ENCODE measurements around the gene S100G.
A peak's percentile ranks its signal among the peaks of the same experiment; 100 is the strongest.

S100G gene

DNA sequence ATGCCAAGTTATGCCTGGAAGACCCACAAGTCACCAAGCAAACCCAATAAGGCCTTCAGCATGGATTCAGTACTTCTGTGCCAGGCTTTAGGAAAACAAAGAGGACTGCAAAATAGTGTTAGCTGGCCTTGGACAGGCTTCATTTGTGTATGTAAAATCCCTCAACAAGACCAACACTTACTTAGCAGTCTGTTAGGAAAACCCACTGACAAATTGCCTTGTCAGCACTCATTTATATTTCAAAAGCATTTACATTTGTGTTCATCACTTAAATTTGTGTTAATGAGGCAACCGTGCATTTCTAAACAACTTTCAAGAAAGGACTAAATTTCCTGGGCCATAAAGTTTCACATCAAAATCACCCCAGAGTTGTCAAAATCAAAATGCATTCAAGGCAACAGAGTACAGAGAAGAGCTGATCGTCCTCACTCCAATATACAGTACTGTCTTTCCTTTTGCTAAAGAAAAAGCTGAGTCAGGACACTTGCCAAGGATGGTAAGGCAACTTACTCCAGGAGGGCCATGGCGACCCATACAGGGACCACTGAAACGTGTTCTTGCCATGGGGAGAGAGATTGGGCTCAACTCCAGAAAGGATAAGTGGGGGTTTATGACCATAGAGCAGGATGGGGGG lies 1.6 kb downstream of the S100G start:
- DNase-seq (ENCODE audit: low spot score) = no peak

DNA sequence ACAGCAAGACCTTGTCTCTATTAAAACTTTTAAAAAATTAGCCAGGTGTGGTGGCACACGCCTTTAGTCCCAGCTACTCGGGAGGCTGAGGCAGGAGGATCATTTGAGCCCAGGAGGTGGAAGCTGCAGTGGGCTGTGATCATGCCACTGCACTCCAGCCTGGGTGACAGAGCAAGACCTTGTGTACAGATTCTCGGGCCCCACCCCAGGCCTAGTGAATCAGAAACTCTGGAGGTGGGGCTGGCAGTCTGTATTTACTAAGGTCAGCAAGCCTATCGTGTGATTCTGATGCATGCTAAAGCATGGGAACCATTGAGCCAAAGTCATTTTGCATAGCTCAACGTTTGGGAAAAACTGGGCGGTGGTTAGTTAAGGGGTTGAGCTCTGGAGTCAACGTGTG lies 3.5 kb downstream of the S100G start:
- DNase-seq (ENCODE audit: low spot score) = no peak

DNA sequence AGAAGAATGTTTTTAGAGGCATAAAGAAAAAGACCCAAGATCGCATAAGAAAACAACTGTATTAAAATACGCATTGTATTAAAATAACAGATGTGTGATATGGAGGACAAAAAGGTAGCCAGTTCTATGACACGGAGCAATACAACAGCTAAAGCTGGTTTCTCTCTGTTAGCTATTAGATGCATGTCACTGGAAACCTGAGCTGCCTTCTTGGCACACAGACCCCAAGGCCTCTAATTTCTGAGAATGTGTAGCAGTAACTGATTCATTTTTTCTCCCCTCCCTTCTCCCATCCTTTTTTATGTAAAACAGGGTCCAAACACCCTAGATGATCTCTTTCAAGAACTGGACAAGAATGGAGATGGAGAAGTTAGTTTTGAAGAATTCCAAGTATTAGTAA lies 4.1 kb downstream of the S100G start:
- DNase-seq (ENCODE audit: low spot score) = no peak

DNA sequence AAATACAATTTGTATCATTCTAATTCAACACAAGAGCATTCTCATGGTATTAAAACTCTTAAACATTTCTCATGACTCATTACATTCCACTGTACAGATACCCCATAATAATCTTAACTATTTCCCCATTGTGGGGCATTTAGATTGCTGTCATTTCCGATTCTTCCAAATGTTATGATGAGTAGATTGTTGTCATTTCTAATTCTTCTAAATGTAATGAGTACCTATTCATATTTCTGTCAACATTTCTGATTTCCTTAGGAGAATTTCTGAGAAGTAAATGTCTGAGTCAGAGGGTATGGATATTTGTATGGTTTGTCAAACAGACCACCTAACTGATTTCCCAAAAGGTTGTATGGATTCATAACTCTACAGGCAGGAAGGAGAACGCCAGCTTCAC lies 8.3 kb downstream of the S100G start:
- DNase-seq (ENCODE audit: low spot score) = no peak

DNA sequence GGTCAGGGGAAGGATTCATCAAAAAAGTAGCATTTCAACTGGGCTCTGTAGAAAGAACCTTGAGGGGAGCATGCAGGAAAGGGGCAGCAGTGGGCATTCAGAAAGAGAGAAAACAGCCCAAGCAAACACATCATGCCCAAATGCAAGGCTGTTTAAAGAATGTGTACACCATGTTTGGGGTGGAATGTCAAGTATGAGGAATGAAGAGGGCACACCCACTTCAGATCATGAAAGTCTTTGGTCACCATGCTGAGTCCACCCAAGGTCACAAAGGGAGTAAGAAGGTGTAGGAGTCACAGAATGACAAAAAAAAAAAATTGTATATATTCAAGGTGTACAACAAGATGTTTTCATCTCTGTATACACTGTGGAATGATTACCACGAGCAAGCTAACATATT lies 9.4 kb downstream of the S100G start:
- DNase-seq (ENCODE audit: low spot score) = no peak

DNA sequence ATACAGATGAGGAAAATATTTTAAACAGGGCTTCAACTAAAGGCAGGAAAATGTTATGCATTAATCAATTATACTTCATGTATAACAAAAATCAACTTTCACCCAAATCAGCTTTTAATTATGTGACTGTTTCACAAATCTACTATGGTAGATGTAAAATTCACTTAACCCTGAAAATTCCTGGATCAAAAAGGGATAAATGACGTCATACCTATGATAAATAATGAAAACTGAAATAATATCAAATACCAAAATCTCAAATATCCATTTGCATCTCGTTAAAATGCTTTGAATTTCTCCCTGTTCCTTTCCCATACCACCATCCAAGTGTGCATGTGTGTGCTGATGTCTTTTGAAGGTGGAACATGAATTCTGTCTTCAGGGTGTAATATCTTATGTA lies 11.5 kb downstream of the S100G start:
- no peak for DNase-seq (ENCODE audit: low spot score)

DNA sequence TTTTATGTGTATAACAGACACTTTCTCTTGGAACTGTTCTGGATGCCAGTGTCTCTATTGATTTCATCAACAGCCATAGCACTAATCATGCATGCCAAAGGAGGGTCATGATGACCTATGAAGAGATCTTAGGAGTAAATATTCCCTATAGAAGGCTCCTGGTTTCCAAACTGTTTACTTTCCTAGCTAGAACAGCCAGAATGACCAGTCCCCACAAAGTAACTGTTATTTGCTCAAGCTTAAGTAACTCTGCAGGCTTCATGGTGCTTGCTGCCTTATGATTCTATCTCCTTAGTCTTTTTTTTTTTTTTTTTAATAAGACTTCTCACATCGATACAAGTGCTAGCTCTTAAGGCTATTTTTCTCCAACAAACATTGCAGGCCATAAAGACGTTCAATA lies 12.4 kb downstream of the S100G start:
- DNase-seq (ENCODE audit: low spot score) = no peak

DNA sequence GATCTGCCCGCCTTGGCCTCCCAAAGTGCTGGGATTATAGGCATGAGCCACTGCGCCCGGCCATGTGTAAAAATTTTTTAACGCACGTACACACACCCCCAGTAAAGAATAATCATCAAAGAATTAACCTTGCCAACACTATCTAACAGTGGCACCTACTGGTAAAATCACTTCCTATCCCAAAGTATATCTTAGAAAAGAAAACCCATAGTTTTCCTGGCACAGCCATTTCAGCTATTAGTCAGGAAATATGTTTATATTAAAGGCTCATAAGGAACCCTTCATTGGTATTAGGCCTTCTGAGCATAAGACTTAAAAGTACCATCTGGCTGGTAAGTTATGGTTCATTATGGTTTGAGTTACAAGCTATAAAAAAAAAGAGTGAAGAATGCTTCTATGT lies 14.1 kb downstream of the S100G start:
- peak; percentile 5 for DNase-seq (ENCODE audit: low spot score)

DNA sequence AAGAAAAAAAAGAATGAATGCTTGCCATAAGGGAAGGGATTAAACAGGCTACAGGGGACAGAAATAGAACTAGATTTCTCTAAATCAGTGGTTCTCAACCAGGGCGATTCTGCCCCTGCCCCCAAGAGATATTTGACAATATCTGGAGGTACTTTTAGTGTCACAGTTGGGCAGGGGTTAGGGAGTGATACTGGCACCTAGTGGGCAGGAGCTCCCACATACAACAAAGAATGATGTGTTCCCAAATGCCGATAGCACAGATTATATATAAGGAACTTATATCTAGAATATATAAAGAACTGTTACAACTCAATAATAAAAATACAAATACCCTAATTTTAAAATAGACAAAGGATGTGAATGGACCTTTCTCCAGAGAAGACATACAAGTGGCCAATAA lies 14.7 kb downstream of the S100G start:
- DNase-seq (ENCODE audit: low spot score) = no peak

DNA sequence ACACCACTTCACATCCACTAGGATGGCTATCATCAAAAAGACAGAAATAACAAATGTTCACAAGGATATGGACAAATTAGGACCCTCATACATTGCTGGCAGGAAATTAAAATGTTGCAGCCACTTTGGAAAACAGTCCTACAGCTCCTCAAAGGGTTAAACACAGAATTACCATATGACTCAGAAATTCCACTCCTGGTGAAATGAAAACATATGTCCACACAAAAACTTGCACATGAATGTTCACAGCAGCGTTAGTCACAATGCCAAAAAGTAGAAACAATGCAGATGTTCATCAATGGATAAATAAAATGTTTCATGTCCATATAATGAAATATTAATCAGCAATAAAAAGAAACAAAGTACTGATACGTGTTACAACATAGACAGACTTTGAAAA lies 15.1 kb downstream of the S100G start:
- no peak for DNase-seq (ENCODE audit: low spot score)

DNA sequence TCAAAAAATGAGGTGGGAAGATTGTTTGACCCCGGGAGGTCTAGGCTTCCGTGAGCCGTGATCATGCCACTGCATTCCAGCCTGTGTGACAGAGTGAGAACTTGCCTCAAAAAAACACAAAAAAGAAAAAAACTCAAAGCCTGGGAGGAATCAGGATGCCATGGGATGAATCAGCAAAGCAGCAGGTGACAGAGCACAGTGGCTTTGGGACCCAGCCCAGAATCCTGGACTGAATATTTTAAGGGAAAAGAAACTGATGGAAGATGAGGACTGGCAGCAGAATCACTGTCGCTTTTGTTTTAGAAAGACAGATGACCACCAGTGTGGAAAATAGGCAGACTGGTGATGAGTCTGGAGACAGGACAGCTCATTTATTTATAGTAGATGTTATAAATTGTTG lies 16.6 kb downstream of the S100G start:
- peak; percentile 34 for DNase-seq (ENCODE audit: low spot score)

DNA sequence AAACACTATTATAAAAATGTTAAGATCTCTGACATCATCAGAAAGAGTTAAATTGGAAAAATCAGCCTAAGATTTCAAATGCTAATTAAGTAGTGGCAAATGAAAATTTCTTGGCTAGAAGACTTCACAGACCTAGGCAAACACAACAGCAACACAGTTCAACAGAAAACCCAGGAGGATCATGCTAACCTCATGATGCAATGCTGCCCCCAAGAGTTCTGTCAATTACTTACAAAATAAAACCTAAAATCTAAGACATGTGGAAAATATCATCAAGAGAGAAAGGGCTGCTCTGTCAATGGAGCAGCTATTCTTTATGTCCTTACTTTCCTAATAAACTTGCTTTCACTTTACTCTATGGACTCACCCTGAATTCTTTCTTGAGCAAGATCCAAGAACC lies 21.0 kb downstream of the S100G start:
- DNase-seq (ENCODE audit: low spot score) = peak; percentile 48

DNA sequence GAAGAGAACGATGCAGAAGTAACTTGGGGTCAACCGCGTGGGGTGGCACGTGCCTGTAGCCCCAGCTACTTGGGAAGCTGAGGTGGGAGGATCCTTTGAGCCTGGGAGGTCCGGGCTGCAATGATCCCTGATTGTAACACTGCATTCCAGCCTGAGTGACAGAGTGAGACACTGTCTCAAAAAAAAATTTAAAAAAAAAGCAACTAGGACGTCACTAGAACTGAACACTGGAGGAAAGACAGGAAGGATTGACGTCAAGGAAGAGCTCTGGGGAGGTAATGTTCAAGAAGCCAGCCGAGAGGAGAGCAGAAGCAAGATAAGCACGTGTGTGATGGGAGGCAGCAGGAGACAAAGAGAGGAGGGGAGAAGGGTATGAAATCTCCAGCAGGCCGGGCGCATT lies 28.7 kb downstream of the S100G start:
- DNase-seq (ENCODE audit: low spot score) = no peak

DNA sequence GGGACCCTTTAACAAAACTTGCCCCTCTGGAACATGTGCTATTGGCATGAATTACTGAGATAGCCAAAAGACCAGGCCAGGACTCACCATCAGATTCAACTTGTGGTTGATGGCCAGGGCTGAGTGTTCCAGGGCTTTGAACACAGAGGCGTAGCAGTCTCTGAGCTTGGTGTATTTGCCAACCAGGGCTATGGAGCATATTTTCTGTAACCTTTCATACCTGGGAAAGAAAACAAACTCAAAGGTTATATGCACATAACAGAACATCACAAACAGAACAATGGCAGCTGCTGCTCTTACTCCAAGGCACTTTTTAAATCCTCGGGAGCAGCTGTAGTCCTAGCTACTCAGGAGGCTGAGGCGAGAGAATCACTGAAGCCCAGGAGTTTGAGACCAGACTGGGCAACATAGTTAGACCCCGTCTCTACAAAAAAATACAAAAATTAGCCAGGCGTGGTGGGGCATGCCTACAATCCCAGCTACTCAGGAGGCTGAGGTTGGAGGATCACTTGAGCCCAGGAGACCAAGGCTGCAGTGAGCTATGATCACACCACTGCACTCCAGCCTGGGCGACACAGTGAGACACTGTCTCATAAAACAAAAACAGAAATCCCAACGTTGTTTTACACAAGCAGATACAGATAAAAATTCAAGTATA lies 33.2 kb downstream of the S100G start:
- DNase-seq (ENCODE audit: low spot score) = no peak

DNA sequence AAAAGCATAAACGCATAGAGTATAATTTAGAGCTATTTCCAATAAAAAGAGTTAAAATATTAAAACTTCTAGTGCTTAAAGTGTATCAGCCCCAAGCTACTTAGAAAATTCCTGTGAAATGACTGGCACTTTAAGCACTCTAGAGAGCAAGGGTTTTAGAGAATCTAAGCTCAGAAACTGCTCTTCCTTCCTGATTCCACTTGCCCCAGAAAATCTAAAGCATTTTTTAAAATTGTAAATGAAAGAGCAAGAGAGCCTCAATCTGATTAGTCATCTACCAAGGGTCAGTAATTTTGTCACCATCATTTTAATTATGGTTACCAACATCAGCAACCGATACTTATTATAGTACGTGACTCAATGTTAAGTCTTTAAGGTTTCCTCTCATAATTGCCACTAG lies 37.6 kb downstream of the S100G start:
- DNase-seq (ENCODE audit: low spot score) = peak; percentile 76

DNA sequence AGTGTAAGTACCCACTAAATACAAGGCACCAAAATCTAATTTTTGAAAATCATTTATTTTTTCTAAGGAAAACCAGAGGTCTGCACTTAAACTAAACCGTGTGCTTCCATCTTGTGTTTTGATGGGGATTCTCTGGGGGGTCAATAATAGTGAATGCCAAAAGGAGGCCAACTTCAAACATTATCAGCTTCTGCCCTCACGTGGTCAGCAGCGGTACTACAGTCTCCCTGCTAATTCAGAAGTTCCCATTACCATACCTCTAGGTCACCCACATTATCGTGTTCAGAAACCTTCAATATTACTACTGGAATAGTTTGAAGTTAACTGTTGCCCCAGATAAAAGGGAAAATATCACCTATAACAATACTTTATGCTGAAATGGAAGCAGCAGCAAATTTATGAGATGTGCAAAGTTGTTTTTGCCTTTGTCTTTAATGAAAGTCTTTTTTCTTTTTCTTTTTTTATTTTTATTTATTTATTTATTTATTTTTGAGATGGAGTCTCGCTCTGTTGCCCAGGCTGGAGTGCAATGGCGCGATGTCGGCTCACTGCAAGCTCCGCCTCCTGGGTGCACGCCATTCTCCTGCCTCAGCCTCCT lies 45.2 kb downstream of the S100G start:
- DNase-seq (ENCODE audit: low spot score) = peak; percentile 56

DNA sequence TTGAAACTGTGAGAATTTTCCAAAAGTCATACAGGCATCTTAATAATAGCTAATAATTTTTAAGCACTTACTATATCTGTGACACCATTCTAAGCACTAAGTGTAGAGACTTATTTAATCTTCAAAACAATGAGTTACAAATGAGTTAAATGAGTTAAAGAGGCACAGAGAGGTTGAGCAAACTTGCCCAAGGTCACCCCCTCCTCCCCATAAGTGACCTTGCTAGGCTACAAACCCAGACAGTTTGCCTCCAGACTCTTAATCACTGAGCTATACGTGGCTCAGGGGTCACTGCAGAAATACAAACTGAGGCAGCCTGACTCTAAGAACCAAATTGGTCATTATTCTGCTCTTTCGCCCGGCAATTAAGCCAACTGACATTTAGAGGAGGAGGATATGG lies 47.0 kb downstream of the S100G start:
- DNase-seq (ENCODE audit: low spot score) = no peak

DNA sequence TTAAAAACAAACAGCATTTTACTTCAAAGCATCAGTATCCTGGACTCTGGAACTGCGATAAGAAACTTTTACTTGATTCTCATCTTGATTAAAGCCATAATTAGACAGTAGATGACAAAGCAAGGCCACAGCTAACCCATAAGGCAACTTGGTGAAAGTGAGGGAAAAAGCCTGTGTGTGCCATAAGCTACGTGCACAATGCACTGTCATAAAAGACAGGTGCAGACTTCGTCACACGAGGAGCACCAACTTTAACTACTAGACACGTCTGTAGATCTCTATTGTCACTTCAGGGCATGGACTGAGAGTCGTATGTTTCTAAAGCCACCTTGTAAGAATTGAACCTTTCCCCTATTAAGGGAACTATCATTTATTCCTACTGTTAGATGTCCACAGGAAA lies 49.4 kb downstream of the S100G start:
- no peak for DNase-seq (ENCODE audit: low spot score)

DNA sequence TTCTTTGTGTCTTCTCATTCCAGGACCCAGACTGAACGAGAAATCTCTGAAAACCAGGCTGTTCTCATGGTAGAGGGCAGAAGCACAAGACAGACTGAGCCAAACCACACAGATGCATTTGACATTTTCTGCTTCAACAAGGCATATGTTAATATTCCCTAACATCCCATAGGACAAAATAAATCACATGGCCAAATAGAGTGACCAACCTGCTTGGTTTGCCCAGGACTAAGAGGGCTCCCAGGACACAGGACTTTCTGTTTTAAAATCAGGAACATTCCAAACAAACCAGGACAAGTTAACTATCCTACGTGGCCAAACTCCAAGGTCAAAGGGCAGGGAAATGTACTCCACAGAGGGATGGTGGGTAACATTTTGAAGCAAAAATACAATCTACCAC lies 50.8 kb downstream of the S100G start:
- DNase-seq (ENCODE audit: low spot score) = no peak

DNA sequence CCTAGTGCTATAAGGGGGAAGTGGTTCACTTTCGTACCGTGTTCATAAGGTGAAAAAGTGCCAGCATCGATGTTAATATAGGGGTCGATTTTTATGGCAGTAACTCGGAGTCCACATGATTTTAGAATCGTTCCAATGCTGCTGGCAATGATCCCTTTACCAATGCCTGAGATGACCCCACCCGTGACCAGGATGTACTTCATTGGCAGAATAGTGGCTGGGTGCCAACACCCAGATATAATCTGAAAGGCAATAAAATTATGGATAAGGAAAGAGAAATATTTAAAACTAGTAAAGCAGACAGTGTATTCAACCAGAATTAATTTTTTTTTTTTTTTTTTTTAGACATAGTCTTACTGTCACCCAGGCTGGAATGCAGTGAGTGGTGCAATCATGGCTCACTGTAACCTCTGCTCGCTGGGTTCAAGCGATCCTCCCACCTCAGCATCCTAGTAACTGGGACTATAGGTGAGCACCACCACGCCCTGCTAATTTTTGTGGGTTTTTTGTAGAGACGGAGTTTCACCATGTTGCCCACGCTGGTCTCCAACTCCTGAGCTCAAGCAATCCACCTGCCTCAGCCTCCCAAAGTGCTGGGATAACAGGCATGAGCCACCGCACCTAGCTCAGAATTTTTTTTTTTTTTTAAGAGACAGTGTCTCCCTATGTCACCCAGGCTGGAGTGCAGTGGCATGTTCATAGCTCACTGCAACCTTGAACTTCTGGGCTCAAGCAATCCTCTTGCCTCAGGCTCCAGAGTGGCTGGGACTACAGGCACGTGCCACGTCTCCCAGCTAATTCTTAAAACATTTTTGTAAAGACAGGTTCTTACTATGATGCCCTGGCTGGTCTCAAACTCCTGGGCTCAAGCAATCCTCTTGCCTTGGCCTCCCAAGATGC lies 53.0 kb downstream of the S100G start:
- DNase-seq (ENCODE audit: low spot score) = no peak

Data from kidney tubule cell (primary cell).